ENCODE data around the gene SEMA6C.

SEMA6C gene

GRCh38 chr1:151187205-151187604, 40.8 kb upstream of the SEMA6C start:
- DNase-seq (ENCODE audit: low read depth, low spot score): no peak
- in situ Hi-C loops (cut with HindIII; ENCODE audit: low sequenced_read_pairs): no loop called here

GRCh38 chr1:151184211-151184610, 37.8 kb upstream of the SEMA6C start:
- in situ Hi-C loops (cut with HindIII; ENCODE audit: low sequenced_read_pairs): no loop called here

More at GRCh38 chr1:151187205-151187604, 40.8 kb upstream of the SEMA6C start:
- no peak overlapping the region for H3K4me3 ChIP-seq (ENCODE audit: low read depth, low read length)
- TF ChIP-seq CTCF (IDR thresholded peaks at IDR 0.05; ENCODE audit: low read depth, low read length): no peak

GRCh38 chr1:151176514-151177045, 30.1 kb upstream of the SEMA6C start:
- no peak for DNase-seq (ENCODE audit: low read depth, low spot score)
- H3K4me3 ChIP-seq (ENCODE audit: low read depth, low read length): no peak overlapping the region
- in situ Hi-C loops (cut with HindIII; ENCODE audit: low sequenced_read_pairs): no loop called here
- TF ChIP-seq CTCF (IDR thresholded peaks at IDR 0.05; ENCODE audit: low read depth, low read length): no peak

More at GRCh38 chr1:151184211-151184610, 37.8 kb upstream of the SEMA6C start:
- TF ChIP-seq CTCF (IDR thresholded peaks at IDR 0.05; ENCODE audit: low read depth, low read length): no peak
- H3K4me3 ChIP-seq (ENCODE audit: low read depth, low read length): no peak overlapping the region
- no peak for DNase-seq (ENCODE audit: low read depth, low spot score)

- peak; percentile 70 for TF ChIP-seq CTCF (IDR thresholded peaks at IDR 0.05; ENCODE audit: low read depth, low read length)
- peak; percentile 13 for DNase-seq (ENCODE audit: low read depth, low spot score)
- in situ Hi-C loops (cut with HindIII; ENCODE audit: low sequenced_read_pairs): no loop called here
- no peak within 1 kb of the TSS for H3K4me3 ChIP-seq (ENCODE audit: low read depth, low read length)
Observed at GRCh38 chr1:151175863-151176262, 29.4 kb upstream of the SEMA6C start, which contains the start of gene TMOD4. TSS of gene TMOD4 (minus strand) at chr1:151175981. CDS start at chr1:151174875, 1,106 bp downstream.

GRCh38 chr1:151175041-151175741, 28.8 kb upstream of the SEMA6C start:
- no peak overlapping the region for H3K4me3 ChIP-seq (ENCODE audit: low read depth, low read length)
- no peak for TF ChIP-seq CTCF (IDR thresholded peaks at IDR 0.05; ENCODE audit: low read depth, low read length)
- in situ Hi-C loops (cut with HindIII; ENCODE audit: low sequenced_read_pairs): no loop called here
- no peak for DNase-seq (ENCODE audit: low read depth, low spot score)

GRCh38 chr1:151171190-151171589, 24.8 kb upstream of the SEMA6C start:
- in situ Hi-C loops (cut with HindIII; ENCODE audit: low sequenced_read_pairs): no loop called here

More at GRCh38 chr1:151171190-151171589, 24.8 kb upstream of the SEMA6C start:
- DNase-seq (ENCODE audit: low read depth, low spot score): no peak
- no peak overlapping the region for H3K4me3 ChIP-seq (ENCODE audit: low read depth, low read length)
- no peak for TF ChIP-seq CTCF (IDR thresholded peaks at IDR 0.05; ENCODE audit: low read depth, low read length)

Data from astrocyte of the spinal cord (primary cell).